Ovary (tissue), 3 donors: Measurements from ENCODE around the gene GJC2.

Experiments
- POLR2A ChIP-seq: fragments of 450-650 bp; IDR thresholded peaks from one replicate; pipeline ENCODE4 v1.6.1; 2017; ENCODE audit warnings: antibody characterized with exemption, mild to moderate bottlenecking, moderate library complexity
- TF ChIP-seq, protein P1 (sequence below), 3 donors: fragments of 450-650 bp in 2 of 3; fragments of 200-600 bp in 1 of 3; IDR thresholded peaks; one replicate each; pipeline versions ENCODE4 v1.5.1 to v1.8.0; 2016 to 2022; ENCODE audit warnings: antibody characterized with exemption in 3 of 3, mild to moderate bottlenecking in 1 of 3
- donor health status: DM: no; HTN: no; CAD: no.

- TF ChIP-seq, protein P1, sequence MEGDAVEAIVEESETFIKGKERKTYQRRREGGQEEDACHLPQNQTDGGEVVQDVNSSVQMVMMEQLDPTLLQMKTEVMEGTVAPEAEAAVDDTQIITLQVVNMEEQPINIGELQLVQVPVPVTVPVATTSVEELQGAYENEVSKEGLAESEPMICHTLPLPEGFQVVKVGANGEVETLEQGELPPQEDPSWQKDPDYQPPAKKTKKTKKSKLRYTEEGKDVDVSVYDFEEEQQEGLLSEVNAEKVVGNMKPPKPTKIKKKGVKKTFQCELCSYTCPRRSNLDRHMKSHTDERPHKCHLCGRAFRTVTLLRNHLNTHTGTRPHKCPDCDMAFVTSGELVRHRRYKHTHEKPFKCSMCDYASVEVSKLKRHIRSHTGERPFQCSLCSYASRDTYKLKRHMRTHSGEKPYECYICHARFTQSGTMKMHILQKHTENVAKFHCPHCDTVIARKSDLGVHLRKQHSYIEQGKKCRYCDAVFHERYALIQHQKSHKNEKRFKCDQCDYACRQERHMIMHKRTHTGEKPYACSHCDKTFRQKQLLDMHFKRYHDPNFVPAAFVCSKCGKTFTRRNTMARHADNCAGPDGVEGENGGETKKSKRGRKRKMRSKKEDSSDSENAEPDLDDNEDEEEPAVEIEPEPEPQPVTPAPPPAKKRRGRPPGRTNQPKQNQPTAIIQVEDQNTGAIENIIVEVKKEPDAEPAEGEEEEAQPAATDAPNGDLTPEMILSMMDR (IDR thresholded peaks at IDR 0.05): no peak
- no peak for TF ChIP-seq POLR2A
Observed at GRCh38 chr1:228100822-228101613, 48.7 kb upstream of the GJC2 start.
